ENCODE measurements around the gene CCDC85A.

GRCh38 chr2:56285224-56285623 lies 101.4 kb downstream of the CCDC85A start:
- no peak for TF ChIP-seq ZFX (IDR thresholded peaks at IDR 0.05)
- TF ChIP-seq, protein P1, sequence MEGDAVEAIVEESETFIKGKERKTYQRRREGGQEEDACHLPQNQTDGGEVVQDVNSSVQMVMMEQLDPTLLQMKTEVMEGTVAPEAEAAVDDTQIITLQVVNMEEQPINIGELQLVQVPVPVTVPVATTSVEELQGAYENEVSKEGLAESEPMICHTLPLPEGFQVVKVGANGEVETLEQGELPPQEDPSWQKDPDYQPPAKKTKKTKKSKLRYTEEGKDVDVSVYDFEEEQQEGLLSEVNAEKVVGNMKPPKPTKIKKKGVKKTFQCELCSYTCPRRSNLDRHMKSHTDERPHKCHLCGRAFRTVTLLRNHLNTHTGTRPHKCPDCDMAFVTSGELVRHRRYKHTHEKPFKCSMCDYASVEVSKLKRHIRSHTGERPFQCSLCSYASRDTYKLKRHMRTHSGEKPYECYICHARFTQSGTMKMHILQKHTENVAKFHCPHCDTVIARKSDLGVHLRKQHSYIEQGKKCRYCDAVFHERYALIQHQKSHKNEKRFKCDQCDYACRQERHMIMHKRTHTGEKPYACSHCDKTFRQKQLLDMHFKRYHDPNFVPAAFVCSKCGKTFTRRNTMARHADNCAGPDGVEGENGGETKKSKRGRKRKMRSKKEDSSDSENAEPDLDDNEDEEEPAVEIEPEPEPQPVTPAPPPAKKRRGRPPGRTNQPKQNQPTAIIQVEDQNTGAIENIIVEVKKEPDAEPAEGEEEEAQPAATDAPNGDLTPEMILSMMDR (conservative IDR thresholded peaks at IDR 0.05) = no peak

Data from C4-2B (cell line).